Activated CD4-positive, alpha-beta T cell treated with anti-CD3 and anti-CD28 coated beads, Interleukin-2, Interleukin-6, amounts not matched to agents 100 ng/mL and 50 ng/mL, durations not matched to agents 16 hours and 8 hours (primary cell): ENCODE results near the gene ITGA8.

Experiments
- DNase-seq: peaks from one replicate; pipeline ENCODE4 v3.0.0-alpha.2; 2020

The ITGA8 gene

GRCh38 chr10:15730341-15730740, 10.6 kb upstream of the ITGA8 start:
- DNase-seq, result no peak

- DNase-seq, result no peak
These were observed 10.2 kb upstream of the ITGA8 start for GRCh38 chr10:15729890-15730289.

DNA sequence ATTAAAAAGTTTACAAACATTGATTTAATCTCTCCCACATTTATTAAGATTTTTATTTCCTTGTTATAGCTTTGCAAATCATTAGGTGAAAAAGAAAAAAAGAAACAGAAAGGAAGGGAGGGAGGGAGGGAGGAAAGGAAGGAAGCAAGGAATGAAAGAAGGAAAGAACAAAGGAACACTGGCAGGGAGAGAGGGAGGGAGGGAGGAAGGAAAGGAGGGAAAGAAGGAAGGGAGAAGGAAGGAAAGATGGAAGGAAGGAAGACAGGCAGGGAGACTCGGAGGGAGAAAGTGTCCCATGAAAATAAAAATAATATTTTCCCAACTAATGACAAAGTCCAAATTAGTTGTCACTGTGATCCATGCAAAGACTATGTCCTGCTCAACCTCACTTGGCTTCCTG, 6.3 kb upstream of the ITGA8 start:
- DNase-seq, result no peak

DNA sequence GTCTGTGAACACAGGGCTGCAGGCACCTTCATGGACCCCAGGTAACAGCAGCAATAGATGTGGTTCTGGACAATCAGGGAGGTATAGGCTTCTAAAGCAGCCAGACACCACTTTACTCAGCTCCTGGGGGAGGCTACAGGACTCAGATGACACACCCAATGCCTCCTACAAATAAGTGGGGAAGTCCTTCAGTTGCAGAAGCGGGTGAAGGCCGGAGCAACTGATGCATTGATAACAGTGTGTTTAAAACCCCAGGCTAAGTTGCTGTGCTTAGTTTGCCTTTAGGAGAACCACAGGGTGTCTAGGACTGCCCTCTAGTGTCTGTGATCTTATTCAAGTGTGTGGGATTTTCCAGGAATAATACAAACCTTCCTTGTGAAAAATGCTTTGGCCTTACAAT, 5.9 kb upstream of the ITGA8 start:
- peak; percentile 11 for DNase-seq

DNA sequence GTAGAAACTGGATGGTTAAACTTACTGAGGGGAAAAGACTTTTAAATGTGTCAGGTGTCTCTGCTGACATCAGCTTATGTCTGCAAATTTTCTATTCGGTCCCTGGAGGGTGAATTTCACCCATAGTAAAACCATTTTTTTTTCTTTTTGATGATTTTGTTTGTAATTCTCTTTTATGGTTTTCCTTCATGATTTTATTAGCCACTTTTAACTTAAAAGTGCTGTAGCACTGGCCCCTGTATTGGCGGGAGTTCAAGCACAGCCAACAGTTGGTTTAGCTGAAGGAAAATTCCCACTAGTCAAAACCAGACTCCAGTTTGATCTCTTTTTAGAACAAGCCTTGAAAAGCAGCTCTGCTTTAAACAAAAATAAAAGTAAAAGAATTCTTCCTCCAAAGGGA, 5.0 kb upstream of the ITGA8 start:
- DNase-seq, result no peak

- DNase-seq, result no peak
These were observed 4.1 kb upstream of the ITGA8 start for GRCh38 chr10:15723803-15724202.

DNA sequence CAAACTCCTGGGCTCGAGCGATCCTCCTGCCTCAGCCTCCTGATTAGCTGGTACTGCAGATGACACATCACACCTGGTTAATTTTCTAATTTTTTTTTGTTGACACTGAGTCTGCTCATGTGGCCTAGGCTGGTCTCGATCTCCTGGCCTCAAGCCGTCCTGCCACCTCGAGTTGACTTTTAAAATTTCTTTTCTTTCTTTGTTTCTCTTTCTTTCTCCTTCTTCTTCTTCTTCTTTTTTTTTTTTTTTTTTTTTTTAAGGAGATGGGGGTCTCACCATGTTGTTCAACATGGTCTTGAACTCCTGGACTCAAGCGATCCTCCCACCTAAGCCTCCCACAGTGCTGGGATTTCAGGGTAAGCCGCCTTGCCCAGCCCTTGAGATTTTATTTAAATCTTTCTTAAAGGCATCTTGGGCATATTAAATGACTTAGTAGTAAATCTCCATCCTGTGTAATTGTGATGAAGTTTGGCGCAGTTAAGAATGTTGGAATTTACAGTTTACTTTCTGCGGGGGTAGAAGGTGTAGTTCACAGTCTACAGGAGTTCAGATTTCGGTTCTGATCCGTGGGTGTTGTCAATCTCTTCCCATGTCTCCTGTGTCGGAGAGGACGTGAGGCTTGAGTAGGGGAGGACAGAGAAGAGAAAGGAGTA, 1.0 kb upstream of the ITGA8 start:
- DNase-seq, result no peak

DNA sequence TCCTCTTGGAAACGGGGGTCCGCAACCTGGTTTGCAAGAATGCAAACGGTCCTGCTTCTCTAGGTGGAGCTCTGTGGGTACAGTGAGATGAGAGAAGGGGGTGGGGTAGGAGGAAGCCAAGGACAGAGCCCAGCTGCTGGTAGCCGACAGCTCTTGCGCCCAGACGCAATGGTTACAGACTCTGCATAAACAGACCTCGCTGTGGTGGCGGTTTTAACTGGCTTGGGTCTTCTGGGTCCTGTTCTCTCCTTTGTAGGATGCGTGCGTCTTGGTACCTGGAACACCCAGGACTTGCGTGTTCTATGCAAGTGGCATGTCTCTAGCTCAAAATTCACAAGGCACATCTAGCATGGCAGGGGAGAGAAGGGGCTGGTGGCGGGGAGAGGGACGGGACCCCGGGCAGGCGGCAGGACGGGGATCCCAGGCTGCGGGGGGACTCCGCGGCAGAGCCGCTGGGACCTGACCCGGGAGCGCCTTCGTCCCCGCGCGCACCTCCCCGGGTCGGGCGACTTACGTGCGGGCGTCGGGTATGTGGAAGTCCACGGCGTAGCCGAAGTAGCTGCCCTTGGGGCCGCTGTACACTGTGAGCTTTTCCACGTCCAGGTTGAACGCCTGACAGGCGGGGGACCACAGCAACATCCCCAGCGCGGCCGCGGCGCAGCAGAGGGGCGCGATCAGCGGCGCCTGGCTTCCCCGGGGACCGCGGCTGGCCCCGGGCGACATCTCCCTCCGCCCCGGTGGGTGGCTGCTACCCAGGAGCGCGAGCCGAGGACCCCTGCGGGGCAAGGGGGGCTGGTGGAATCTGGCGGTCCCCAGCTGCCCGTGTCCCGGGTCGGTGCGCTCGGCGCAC, 448 bp downstream of the ITGA8 start:
- DNase-seq, result no peak

DNA sequence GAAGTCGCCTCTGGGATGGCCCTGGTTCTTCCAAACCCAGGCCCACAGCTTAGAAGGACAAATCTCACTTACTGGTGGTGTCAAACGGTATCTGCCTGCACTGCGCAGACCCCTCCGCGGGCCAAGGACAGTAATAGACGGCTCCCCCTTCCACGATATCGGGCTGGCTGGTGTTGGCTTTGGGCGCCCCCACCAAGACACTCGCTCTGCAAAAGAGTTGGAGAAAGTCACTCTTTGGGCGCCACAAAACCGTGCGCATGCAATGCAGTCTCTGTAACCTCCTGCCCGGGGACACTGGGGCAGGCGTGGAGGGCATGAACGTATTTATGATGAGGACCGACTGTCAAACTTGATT, 1.1 kb downstream of the ITGA8 start:
- no peak for DNase-seq

DNA sequence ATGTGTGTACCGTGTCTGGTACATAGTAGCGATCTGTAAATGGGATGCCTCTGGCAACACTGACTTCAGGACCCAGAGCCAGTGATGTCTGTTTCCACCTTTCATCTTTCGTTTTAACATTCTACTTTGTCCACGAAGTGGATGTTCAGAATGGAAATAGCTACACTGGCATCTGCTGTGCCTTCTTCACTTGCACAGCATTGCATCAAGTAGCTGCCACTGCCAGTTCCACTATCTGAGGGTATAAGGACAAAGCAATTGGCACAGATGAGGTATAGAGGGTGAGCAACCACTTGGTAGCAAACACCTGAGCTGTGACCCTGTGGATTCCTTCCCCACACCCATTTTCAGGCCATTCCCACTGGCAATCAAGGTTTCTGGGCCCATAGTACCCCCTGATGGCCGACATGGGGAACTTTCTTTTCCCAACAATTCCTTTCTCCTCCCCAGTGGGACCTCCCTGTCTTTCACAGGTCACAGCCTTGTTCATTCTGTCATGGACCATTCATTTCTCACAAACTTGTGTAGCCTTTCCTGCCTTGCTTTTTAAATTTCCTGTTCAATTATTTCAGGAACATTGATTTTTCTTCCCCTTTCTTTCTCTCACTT, 4.0 kb downstream of the ITGA8 start:
- DNase-seq, result no peak

- no peak for DNase-seq
These were observed 4.9 kb downstream of the ITGA8 start for GRCh38 chr10:15714847-15715246.

- no peak for DNase-seq
These were observed 6.8 kb downstream of the ITGA8 start for GRCh38 chr10:15712883-15713282.

- DNase-seq, result no peak
These were observed 9.3 kb downstream of the ITGA8 start for GRCh38 chr10:15710455-15710854.

GRCh38 chr10:15705298-15705697, 14.4 kb downstream of the ITGA8 start:
- no peak for DNase-seq

DNA sequence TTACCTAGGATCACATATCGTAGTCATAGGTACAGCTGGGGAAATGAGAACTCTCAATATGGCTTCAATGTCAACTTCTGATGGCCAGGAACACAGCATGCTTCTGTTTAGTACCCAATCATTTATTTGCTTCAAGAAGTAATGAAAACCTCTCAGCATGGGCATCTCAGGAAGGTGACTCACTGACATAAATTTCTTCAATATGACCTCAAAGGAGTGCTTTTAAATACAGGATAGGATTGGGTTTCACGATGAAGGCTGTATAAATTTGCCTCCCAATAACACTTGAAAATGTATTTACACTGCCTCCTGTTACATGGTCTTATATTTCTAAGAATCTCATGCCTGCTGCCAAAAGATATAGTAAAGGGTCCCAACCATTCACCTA, 15.1 kb downstream of the ITGA8 start:
- no peak for DNase-seq

GRCh38 chr10:15703944-15704580, 15.7 kb downstream of the ITGA8 start:
- no peak for DNase-seq

DNA sequence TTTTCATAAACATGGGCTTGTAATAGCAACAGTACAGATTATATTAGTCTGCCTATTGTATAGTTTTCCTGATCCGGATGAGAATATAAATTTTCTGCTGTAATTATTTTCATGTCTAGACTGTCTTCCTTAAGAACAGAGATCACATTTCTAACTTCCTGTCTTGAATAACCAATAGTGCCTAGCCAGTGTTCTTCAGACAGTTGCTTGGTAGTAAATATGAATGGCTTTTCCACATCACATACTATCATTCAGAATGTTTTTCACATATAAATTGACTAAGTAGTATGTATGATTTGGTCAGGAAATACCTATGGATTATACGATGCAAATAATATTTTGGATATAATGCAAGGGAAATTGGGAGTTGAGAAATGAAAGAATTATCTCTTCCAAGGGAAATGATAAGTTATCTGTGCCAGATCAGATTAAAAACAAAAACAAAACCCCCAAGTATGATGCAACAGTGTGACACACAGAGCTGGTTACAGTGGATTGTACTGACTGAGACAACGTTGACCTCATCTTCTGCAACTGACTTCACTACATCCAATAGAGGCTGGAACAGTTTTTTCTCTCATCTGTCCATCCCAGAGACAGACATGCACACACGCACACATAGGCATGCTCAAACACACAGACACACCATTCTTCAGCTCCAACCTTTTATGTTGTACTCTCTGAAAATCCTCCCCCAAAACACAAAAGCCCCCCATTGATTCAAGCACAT, 16.4 kb downstream of the ITGA8 start:
- no peak for DNase-seq

DNA sequence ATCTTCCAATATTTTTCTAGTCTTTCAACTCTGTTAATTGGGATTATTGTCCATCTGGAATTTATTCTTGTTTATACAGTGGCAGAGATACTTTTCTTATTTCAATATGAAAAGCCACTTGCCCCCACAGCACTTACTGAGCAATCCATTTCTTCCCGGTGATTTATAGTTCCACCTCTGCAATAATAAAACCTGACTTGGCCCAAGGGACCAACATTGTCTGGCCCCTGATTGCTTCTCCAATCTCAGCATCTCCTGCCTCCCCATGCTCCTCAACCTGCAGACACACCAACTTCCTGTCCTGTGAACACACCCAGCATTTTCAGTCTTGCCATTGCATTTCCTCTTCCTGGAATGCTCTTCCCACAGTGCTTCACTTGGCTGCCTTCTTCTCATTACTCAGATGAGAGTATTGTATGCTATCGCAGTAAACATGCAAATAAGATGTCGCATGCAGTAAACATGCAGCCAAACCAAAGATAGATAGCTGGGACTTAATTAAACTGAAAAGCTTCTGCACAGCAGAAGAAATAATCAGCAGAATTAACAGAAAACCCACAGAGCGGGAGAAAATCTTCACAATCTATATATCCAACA, 19.5 kb downstream of the ITGA8 start:
- no peak for DNase-seq

- DNase-seq, result no peak
These were observed 23.9 kb downstream of the ITGA8 start for GRCh38 chr10:15695852-15696251.

DNA sequence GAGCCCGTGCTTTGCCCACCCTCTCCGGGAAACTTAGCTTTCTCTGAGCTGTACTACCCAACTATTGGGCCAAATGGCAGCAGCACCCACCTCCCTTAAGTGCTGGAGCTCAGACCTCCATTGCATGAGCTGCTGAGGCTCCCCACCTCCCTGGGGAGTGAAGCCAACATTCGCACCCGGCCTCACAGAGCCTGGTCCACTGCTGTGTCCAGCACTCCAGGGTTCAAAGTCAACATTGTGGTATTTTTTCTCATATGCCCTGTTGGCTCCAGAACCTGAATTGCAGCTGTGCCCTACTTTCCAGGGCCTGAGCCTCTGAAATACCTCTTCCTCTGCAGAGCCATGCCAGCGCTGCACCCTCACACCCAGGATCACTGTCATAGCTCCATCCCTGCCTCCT, 29.7 kb downstream of the ITGA8 start:
- DNase-seq, result no peak

- DNase-seq, result no peak
These were observed 35.0 kb downstream of the ITGA8 start for GRCh38 chr10:15684768-15685167.

- no peak for DNase-seq
These were observed 38.6 kb downstream of the ITGA8 start for GRCh38 chr10:15681076-15681475.

DNA sequence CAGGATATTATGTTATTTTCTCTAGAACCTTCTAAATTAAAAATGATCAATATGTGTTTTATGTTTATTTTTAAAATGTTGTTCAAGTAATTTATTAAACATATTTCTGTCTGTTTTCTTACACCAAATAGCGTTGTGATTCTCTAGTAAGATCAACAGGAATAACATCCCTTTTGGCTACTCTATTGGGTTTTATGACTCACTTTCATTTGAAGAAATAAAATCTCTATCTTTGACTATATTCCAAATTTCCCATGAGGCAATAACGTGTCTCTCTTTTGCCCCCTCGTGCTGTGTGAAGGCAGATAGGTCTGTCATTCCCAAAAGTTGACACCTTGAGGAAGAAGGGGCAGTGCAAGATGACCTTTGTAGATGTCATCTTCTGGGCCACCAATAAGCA, 40.9 kb downstream of the ITGA8 start:
- no peak for DNase-seq
